HFFc6 (cell line): ENCODE results near the gene FAM47B. TPM values are rescaled to one million over a fixed set of nuclear protein-coding genes. Genes with fewer than 3 reads are reported as not detected.

Source experiments
- DNase-seq: peaks from one replicate; pipeline ENCODE4 v3.0.0-alpha.2; 2018
- H3K27ac Mint-ChIP-seq: 2 replicates; pipeline ENCODE4 v1.8.0; 2020; ENCODE audit warnings: mild to moderate bottlenecking, mixed read lengths
- H3K27me3 Mint-ChIP-seq: 2 replicates; pipeline ENCODE4 v1.8.0; 2021; ENCODE audit warnings: mild to moderate bottlenecking, moderate library complexity, mixed read lengths; ENCODE audit not compliant: insufficient read depth
- H3K36me3 Mint-ChIP-seq: 2 replicates; pipeline ENCODE4 v1.8.0; 2021; ENCODE audit warnings: low read depth, mixed read lengths
- H3K4me1 Mint-ChIP-seq: 2 replicates; pipeline ENCODE4 v1.8.0; 2020; ENCODE audit warnings: low read depth, mixed read lengths
- H3K4me3 Mint-ChIP-seq: 2 replicates; pipeline ENCODE4 v1.8.0; 2020; ENCODE audit warnings: mild to moderate bottlenecking, moderate library complexity, mixed read lengths
- H3K9me3 Mint-ChIP-seq: 2 replicates; pipeline ENCODE4 v1.8.0; 2020; ENCODE audit warnings: mild to moderate bottlenecking, mixed read lengths
- CTCF ChIP-seq: fragments of 200-600 bp; sonication (generic); IDR thresholded peaks from 2 replicates; pipeline ENCODE4 v1.5.0; 2021; ENCODE audit warnings: antibody characterized with exemption, mild to moderate bottlenecking
- long read RNA-seq: library from polyadenylated mRNA; unstranded; transcript quantifications from one replicate; pipeline ENCODE4 v2.0.0, GENCODE V29; 2019
- total RNA-seq, 6 experiments: library from RNA; stranded (reverse); fragmentation: NEBNext Ultra II Directional; extraction: Animal tissue kit (Norgen Biotek cat#: 25700); gene quantifications; 2 replicates in 1 of 6; 3 replicates in 5 of 6; pipeline ENCODE4 v1.2.3, GENCODE V29; 2021

Gene FAM47B
- not detected for total RNA-seq
- long read RNA-seq, result 0 reads

DNA sequence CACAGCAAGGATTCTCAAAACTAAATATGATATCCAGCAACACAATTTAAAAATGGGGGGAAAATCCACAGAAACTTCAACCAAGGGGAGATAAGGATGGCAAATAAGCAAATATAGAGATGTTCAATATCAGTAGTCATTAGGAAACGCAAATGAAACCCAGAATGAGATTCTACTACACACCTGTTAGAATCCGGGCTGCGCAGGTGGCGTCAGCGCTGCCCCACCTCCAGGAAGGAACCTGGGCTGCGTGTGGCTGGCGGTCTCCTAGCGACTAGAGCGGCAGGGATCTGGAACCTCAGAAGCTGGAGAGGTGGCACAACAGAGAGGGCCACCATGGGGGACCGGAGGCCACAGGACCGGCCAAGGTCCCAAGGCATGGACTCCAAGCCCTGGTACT is at the start of gene FAM47B:
Gene FAM47B, plus strand, starts transcription at position 301 of the 400 bp plus-strand sequence. Its CDS starts 36 bp downstream, at position 337.
- no peaks in the 10 kb centered on the region for H3K4me1 Mint-ChIP-seq
- TF ChIP-seq CTCF, result no peak

GRCh38 chrX:34893741-34894140 is 48.9 kb upstream of the FAM47B start:
- Mint-ChIP-seq H3K4me3 (no peak overlapping the region), H3K4me1 (peaks cover 13% of the 10 kb centered on the region; the same call in 1 of the 2 replicates), H3K36me3 (0 out of 2 replicates have a peak, but pooled peaks cover 5% of the 10 kb centered on the region), H3K27me3 (no peaks in the 10 kb centered on the region), H3K27ac (no peak overlapping the region), H3K9me3 (no peaks in the 10 kb centered on the region)
- TF ChIP-seq CTCF, result peak; percentile 75
- no peak for DNase-seq

More for the DNA sequence above, at the start of gene FAM47B:
- Mint-ChIP-seq H3K27ac (no peak within 1 kb of the TSS), H3K9me3 (no peaks in the 10 kb centered on the region), H3K4me3 (no peak within 1 kb of the TSS), H3K27me3 (no peaks in the 10 kb centered on the region), H3K36me3 (no peaks in the 10 kb centered on the region)
- no peak for DNase-seq

DNA sequence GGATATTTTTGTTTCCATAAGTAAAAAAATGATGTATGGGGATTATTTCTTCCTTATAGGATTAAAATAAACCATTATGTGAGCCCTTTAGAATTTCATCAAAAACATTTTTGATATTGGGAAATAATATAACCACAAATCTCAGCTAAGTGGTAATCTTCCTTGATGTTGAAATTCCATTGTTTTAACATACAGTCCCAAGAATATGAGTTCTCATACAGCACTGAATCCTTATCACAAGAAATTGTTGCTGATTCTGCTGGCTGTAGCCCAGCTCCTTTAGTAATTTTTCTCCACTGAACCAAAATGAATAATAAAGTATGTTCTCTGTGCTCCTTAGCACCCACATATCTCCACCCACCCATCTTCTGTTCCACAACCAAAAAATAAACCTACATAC is 41.9 kb upstream of the FAM47B start:
- H3K4me1 Mint-ChIP-seq, result peaks cover 45% of the 10 kb centered on the region
- H3K9me3 Mint-ChIP-seq, result no peaks in the 10 kb centered on the region
- H3K36me3 Mint-ChIP-seq, result peaks cover 8% of the 10 kb centered on the region; the same call in 1 of the 2 replicates
- DNase-seq, result no peak
- no peak for TF ChIP-seq CTCF
- H3K4me3 Mint-ChIP-seq, result no peak overlapping the region
- H3K27ac Mint-ChIP-seq, result peak overlapping the region; percentile 36; the same call in 1 of the 2 replicates
- no peaks in the 10 kb centered on the region for H3K27me3 Mint-ChIP-seq

- DNase-seq, result peak; percentile 2
- no peak for TF ChIP-seq CTCF
- Mint-ChIP-seq H3K4me3 (no peak overlapping the region), H3K27ac (peak overlapping the region; percentile 81), H3K9me3 (no peaks in the 10 kb centered on the region), H3K27me3 (no peaks in the 10 kb centered on the region), H3K36me3 (peaks cover 8% of the 10 kb centered on the region; the same call in 1 of the 2 replicates), H3K4me1 (peaks cover 45% of the 10 kb centered on the region)
Observed at GRCh38 chrX:34901761-34902160, 40.8 kb upstream of the FAM47B start.

- peak overlapping the region; percentile 40 for H3K27ac Mint-ChIP-seq
- H3K4me3 Mint-ChIP-seq, result peak overlapping the region; percentile 43; the same call in 1 of the 2 replicates
- peaks cover 8% of the 10 kb centered on the region; the same call in 1 of the 2 replicates for H3K36me3 Mint-ChIP-seq
- no peaks in the 10 kb centered on the region for H3K9me3 Mint-ChIP-seq
- TF ChIP-seq CTCF, result no peak
- peaks cover 45% of the 10 kb centered on the region for H3K4me1 Mint-ChIP-seq
- DNase-seq, result peak; percentile 39
- no peaks in the 10 kb centered on the region for H3K27me3 Mint-ChIP-seq
Observed at GRCh38 chrX:34903316-34903715, 39.3 kb upstream of the FAM47B start.
